DMS53 treated with DMSO at 0.1 percent for 48 hours (cell line): ENCODE measurements around the gene PMIS2.

Experiments used
- DNase-seq: peaks from one replicate; lab custom pipeline; 2025; ENCODE audit not compliant: unreplicated experiment; lab: John Stamatoyannopoulos, UW

PMIS2 gene

GRCh38 chr19:35628264-35628564 is 42.2 kb downstream of the PMIS2 start:
- DNase-seq = no peak

- peak; percentile 97 for DNase-seq
These were observed 42.8 kb downstream of the PMIS2 start, which contains the start of gene RBM42 for GRCh38 chr19:35628565-35629331. Gene RBM42 (plus strand): TSS chr19:35629036. CDS start chr19:35629154, 118 bp downstream.

- DNase-seq = no peak
These were observed 43.3 kb downstream of the PMIS2 start for GRCh38 chr19:35629332-35629633.

- DNase-seq = no peak
These were observed 47.9 kb downstream of the PMIS2 start for GRCh38 chr19:35633727-35634440.

- no peak for DNase-seq
These were observed 50.7 kb downstream of the PMIS2 start for GRCh38 chr19:35636651-35637050.
